Measurements from ENCODE around the gene LMF2. TPM values are rescaled to one million over a fixed set of nuclear protein-coding genes. Genes with fewer than 3 reads are reported as not detected.

LMF2 gene
- total RNA-seq, 1 experiment from 2014 or later: 56.9 TPM

DNA sequence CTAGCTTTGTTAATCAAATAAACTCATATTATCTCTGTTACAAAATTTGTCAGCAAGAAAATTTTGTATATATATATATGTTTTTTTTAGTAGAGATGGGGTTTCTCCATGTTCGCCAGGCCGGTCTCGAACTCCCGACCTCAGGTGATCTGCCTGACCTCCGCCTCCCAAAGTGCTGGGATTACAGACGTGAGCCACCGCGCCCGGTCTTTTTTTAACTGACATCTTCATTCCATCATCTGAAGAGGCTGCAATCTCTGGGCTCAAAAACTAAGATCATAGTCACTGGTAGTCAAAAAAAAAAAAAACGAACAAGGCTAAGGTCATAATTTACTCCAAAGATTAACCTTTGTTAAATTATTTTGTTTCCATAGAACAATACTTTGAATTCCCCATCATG is 32.9 kb upstream of the LMF2 start (continued):
- TF ChIP-seq JUND (IDR thresholded peaks at IDR 0.05) (no peak), SP1 (IDR thresholded peaks at IDR 0.05; ENCODE audit: low read depth) (no peak)

DNA sequence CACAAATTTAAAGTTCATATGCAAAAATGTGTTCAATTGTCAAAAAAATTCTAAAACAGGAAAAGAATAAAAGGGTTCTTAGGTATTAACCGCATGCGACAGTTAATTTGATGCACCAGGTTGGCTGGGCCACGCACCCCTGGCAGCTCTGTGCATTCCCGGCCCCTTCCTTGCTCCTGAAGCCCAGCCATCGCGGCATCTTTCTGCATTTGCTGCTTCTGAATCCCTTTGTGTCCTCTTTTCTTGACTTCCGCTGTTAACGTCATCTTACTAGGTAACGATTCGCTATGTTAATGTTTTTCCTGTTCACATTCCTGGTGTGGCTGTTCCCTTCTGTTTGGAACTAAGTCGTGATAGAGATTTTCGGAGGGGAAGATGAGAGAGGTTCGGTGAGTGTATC is 30.3 kb upstream of the LMF2 start:
- RAD21 ChIA-PET (ENCODE audit: low non-redundant PET in 1 of 2, low total read pairs in 2 of 2, uncharacterized antibody in 2 of 2, unreplicated experiment in 2 of 2): no interaction called here
- no peak overlapping the region for H3K9ac ChIP-seq (ENCODE audit: low read length)

More for the DNA sequence above, 30.3 kb upstream of the LMF2 start:
- Histone ChIP-seq H3K27me3 (ENCODE audit: insufficient read depth, low read length) (no peaks in the 10 kb centered on the region), H4K20me1 (ENCODE audit: insufficient read depth) (no peaks in the 10 kb centered on the region), H3K36me3 (ENCODE audit: control insufficient read depth in 1 of 2, insufficient read depth in 2 of 2, low read length in 2 of 2) (no peaks in the 10 kb centered on the region), H3K9me2 (ENCODE audit: insufficient read depth) (no peaks in the 10 kb centered on the region), H3K79me2 (ENCODE audit: insufficient read depth, low read length) (no peaks in the 10 kb centered on the region), H2AFZ (ENCODE audit: low read depth, low read length, poor library complexity, severe bottlenecking) (no peak overlapping the region), H3K9me3 (ENCODE audit: control insufficient read depth in 1 of 2, insufficient read depth in 1 of 2, low read depth in 1 of 2, low read length in 2 of 2) (no peaks in the 10 kb centered on the region), H3K4me3 (replicated peaks in 1 of 2; ENCODE audit: low read depth in 1 of 2, low read length in 2 of 2) (no peak overlapping the region), H3K4me2 (ENCODE audit: low read length) (no peak overlapping the region), H3K4me1 (ENCODE audit: control insufficient read depth in 1 of 2, insufficient read depth in 2 of 2, low read length in 2 of 2) (peaks cover 4 to 34% of the 10 kb centered on the region in 2 experiments; a peak in 3 of 4 replicates), H3K27ac (ENCODE audit: low read depth, low read length) (no peak overlapping the region)
- intact Hi-C loops (cut with micrococcal nuclease): no loop called here
- no peak for TF ChIP-seq FOSL1 (IDR thresholded peaks at IDR 0.05; ENCODE audit: low read depth)
- TF ChIP-seq EZH2phosphoT487 (IDR thresholded peaks at IDR 0.05; ENCODE audit: borderline replicate concordance): no peak
- TF ChIP-seq EGR1 (IDR thresholded peaks at IDR 0.05; ENCODE audit: low read depth): no peak
- no peak for TF ChIP-seq ATF3 (IDR thresholded peaks at IDR 0.05)
- no peak for TF ChIP-seq POLR2AphosphoS5 (IDR thresholded peaks at IDR 0.05; ENCODE audit: low read depth, low read length)
- no peak for TF ChIP-seq SIN3A (IDR thresholded peaks at IDR 0.05; ENCODE audit: low read depth)
- TF ChIP-seq, protein P1, sequence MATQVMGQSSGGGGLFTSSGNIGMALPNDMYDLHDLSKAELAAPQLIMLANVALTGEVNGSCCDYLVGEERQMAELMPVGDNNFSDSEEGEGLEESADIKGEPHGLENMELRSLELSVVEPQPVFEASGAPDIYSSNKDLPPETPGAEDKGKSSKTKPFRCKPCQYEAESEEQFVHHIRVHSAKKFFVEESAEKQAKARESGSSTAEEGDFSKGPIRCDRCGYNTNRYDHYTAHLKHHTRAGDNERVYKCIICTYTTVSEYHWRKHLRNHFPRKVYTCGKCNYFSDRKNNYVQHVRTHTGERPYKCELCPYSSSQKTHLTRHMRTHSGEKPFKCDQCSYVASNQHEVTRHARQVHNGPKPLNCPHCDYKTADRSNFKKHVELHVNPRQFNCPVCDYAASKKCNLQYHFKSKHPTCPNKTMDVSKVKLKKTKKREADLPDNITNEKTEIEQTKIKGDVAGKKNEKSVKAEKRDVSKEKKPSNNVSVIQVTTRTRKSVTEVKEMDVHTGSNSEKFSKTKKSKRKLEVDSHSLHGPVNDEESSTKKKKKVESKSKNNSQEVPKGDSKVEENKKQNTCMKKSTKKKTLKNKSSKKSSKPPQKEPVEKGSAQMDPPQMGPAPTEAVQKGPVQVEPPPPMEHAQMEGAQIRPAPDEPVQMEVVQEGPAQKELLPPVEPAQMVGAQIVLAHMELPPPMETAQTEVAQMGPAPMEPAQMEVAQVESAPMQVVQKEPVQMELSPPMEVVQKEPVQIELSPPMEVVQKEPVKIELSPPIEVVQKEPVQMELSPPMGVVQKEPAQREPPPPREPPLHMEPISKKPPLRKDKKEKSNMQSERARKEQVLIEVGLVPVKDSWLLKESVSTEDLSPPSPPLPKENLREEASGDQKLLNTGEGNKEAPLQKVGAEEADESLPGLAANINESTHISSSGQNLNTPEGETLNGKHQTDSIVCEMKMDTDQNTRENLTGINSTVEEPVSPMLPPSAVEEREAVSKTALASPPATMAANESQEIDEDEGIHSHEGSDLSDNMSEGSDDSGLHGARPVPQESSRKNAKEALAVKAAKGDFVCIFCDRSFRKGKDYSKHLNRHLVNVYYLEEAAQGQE (IDR thresholded peaks at IDR 0.05; ENCODE audit: low read depth): no peak
- TF ChIP-seq CBX3 (IDR thresholded peaks at IDR 0.05; ENCODE audit: low read depth): no peak
- ATAC-seq: no peak
- BruUV-seq (replicated peaks): no TSS peak
- DNase-seq (ENCODE audit: low read depth, low spot score): no peak
- ChIA-PET POLR2A (interaction anchor here (0.7 kb wide), 1 partner anchor 579 kb away, joined by 3 read pairs; no protein-coding TSS in a partner anchor), CTCF (no interaction called here)
